ENCODE measurements around the gene CENPK. TPM values are rescaled to one million over a fixed set of nuclear protein-coding genes. Genes with fewer than 3 reads are reported as not detected.

The CENPK gene
- polyA plus RNA-seq, 1 of the 3 experiments (the other 2 are of a cell fraction), result 5.4 TPM

GRCh38 chr5:65474130-65474711, 88.7 kb downstream of the CENPK start (continued):
- TF ChIP-seq PBX3 (IDR thresholded peaks at IDR 0.05), result no peak
- TF ChIP-seq TCF12 (IDR thresholded peaks at IDR 0.05), result no peak
- TF ChIP-seq USF1 (IDR thresholded peaks at IDR 0.05; ENCODE audit: borderline replicate concordance, low read depth), result no peak
- no peak for TF ChIP-seq TEAD4 (IDR thresholded peaks at IDR 0.05; ENCODE audit: borderline replicate concordance, insufficient read depth)
- TF ChIP-seq EZH2phosphoT487 (IDR thresholded peaks at IDR 0.05; ENCODE audit: borderline replicate concordance, low read depth), result no peak
- TF ChIP-seq, protein P1, sequence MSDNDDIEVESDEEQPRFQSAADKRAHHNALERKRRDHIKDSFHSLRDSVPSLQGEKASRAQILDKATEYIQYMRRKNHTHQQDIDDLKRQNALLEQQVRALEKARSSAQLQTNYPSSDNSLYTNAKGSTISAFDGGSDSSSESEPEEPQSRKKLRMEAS (IDR thresholded peaks at IDR 0.05; ENCODE audit: low read depth), result no peak
- TF ChIP-seq FOXM1 (IDR thresholded peaks at IDR 0.05; ENCODE audit: low read depth), result no peak
- TF ChIP-seq NRF1 (IDR thresholded peaks at IDR 0.05; ENCODE audit: low read depth, low read length), result no peak

- CTCF ChIA-PET, result interaction anchor here (0.9 kb wide), 1 partner anchor 12 kb away, joined by 3 read pairs; no protein-coding TSS in a partner anchor
- Histone ChIP-seq H3K4me3 (ENCODE audit: low read depth in 2 of 2, low read length in 1 of 2) (no peak overlapping the region), H3K4me2 (no peak overlapping the region), H3K4me1 (ENCODE audit: control insufficient read depth in 1 of 2, insufficient read depth in 2 of 2, low read depth in 1 of 2, low read length in 1 of 2) (no peaks in the 10 kb centered on the region; a peak in 2 of 4 replicates), H4K20me1 (ENCODE audit: insufficient read depth) (no peaks in the 10 kb centered on the region), H3K9ac (no peak overlapping the region), H2AFZ (ENCODE audit: low read depth) (no peak overlapping the region), H3K9me3 (no peaks in the 10 kb centered on the region), H3K27me3 (ENCODE audit: insufficient read depth) (no peaks in the 10 kb centered on the region), H3F3A (replicated peaks; ENCODE audit: insufficient read depth) (peaks cover 19% of the 10 kb centered on the region), H3K79me2 (ENCODE audit: insufficient read depth) (peaks cover 99% of the 10 kb centered on the region), H3K27ac (ENCODE audit: low read depth in 2 of 2, low read length in 1 of 2) (no peak overlapping the region), H3K9me2 (no peaks in the 10 kb centered on the region), H3K36me3 (replicated peaks in 1 of 2; ENCODE audit: control insufficient read depth in 1 of 2, insufficient read depth in 2 of 2, low read length in 1 of 2) (peaks cover 2 to 80% of the 10 kb centered on the region in 2 experiments)
- 82% methylated on average over 3 of the region's 3 CpGs for WGBS (ENCODE audit: low lambda C conversion rate)
- POLR2A ChIA-PET, result no interaction called here
- no peak for TF ChIP-seq TCF12 (IDR thresholded peaks at IDR 0.05)
- no peak for TF ChIP-seq FOXM1 (IDR thresholded peaks at IDR 0.05; ENCODE audit: low read depth)
- TF ChIP-seq FOSL2 (IDR thresholded peaks at IDR 0.05; ENCODE audit: borderline replicate concordance, low read depth), result no peak
- no peak for TF ChIP-seq YY1 (IDR thresholded peaks at IDR 0.05; ENCODE audit: low read depth)
- TF ChIP-seq GABPA (IDR thresholded peaks at IDR 0.05; ENCODE audit: low read depth), result no peak
- TF ChIP-seq NRF1 (IDR thresholded peaks at IDR 0.05; ENCODE audit: low read depth, low read length), result no peak
- no peak for TF ChIP-seq USF1 (IDR thresholded peaks at IDR 0.05; ENCODE audit: borderline replicate concordance, low read depth)
- TF ChIP-seq TAF1 (IDR thresholded peaks at IDR 0.05; ENCODE audit: borderline replicate concordance, low read depth, low read length), result no peak
- TF ChIP-seq CHD2 (IDR thresholded peaks at IDR 0.05; ENCODE audit: low read length, partially characterized antibody), result no peak
- no peak for TF ChIP-seq FOXJ3 (CRISPR knock-in tag; IDR thresholded peaks at IDR 0.05)
- TF ChIP-seq RXRA (IDR thresholded peaks at IDR 0.05; ENCODE audit: borderline replicate concordance, low read depth), result no peak
- TF ChIP-seq GATA2 (CRISPR knock-in tag; IDR thresholded peaks at IDR 0.05), result no peak
- TF ChIP-seq JUND (IDR thresholded peaks at IDR 0.05), result no peak
- no peak for TF ChIP-seq CTCF (IDR thresholded peaks at IDR 0.05)
- no peak for TF ChIP-seq RFX5 (IDR thresholded peaks at IDR 0.05; ENCODE audit: low read length)
- no peak for TF ChIP-seq TEAD4 (IDR thresholded peaks at IDR 0.05; ENCODE audit: borderline replicate concordance, insufficient read depth)
- no peak for DNase-seq
Measured at GRCh38 chr5:65468633-65469032, 94.3 kb downstream of the CENPK start.

Data from SK-N-SH (cell line).